Ishikawa (cell line): ENCODE measurements around the gene NEDD4L.
A peak's percentile ranks its signal among the peaks of the same experiment; 100 is the strongest.

Experiments used
- CEBPB ChIP-seq: IDR thresholded peaks from 2 replicates; pipeline ENCODE4 v1.6.1; 2012
- CREB1 ChIP-seq: IDR thresholded peaks from 2 replicates; pipeline ENCODE4 v1.6.1; 2012; ENCODE audit warnings: low read depth
- EGR1 ChIP-seq: IDR thresholded peaks from 2 replicates; pipeline ENCODE4 v1.6.1; 2012
- EP300 ChIP-seq: IDR thresholded peaks from 2 replicates; pipeline ENCODE4 v1.6.1; 2012; ENCODE audit warnings: borderline replicate concordance
- FOXM1 ChIP-seq: IDR thresholded peaks from 2 replicates; pipeline ENCODE4 v1.6.1; 2012; ENCODE audit warnings: low read depth, borderline replicate concordance
- NFIC ChIP-seq: IDR thresholded peaks from 2 replicates; pipeline ENCODE4 v1.6.1; 2012
- RAD21 ChIP-seq: IDR thresholded peaks from 2 replicates; pipeline ENCODE4 v1.6.1; 2012; ENCODE audit warnings: low read depth
- TAF1 ChIP-seq: IDR thresholded peaks from 2 replicates; pipeline ENCODE4 v1.6.1; 2012; ENCODE audit warnings: low read depth, mild to moderate bottlenecking
- TCF12 ChIP-seq: IDR thresholded peaks from 2 replicates; pipeline ENCODE4 v1.6.1; 2012; ENCODE audit warnings: low read depth
- TEAD4 ChIP-seq: IDR thresholded peaks from 2 replicates; pipeline ENCODE4 v1.6.1; 2012
- YY1 ChIP-seq: IDR thresholded peaks from 2 replicates; pipeline ENCODE4 v1.6.1; 2012; ENCODE audit warnings: low read depth
- ZBTB7A ChIP-seq: IDR thresholded peaks from 2 replicates; pipeline ENCODE4 v1.6.1; 2012; ENCODE audit warnings: low read depth
- TF ChIP-seq, protein P1 (sequence below): IDR thresholded peaks from 2 replicates; pipeline ENCODE4 v1.6.1; 2012
- TF ChIP-seq, protein P2 (sequence below): IDR thresholded peaks from 2 replicates; pipeline ENCODE4 v1.6.1; 2012
- TF ChIP-seq, protein P3 (sequence below): IDR thresholded peaks from 2 replicates; pipeline ENCODE4 v1.6.1; 2012; ENCODE audit warnings: low read depth, mild to moderate bottlenecking

Gene NEDD4L

DNA sequence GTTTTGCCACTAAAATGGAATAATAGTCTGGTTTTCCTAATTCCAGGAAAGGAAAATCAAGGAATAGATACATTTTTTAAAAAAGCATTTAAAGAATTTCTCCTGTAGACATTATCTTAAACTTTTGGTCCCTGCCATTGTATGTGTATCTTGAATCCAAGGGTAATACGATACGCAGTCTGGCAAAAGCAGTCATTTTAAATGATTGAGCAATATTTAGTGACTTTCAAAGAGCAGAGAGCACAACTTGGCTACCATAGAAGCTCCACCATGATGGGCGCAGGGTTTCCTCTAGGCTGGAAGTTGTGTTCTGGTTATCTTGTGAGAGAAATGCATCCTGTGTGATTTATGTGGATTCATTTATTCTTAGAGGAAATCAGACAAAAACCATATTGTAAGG, 92.9 kb downstream of the NEDD4L start:
- TF ChIP-seq CEBPB: peak; percentile 82
- TF ChIP-seq, protein P1, sequence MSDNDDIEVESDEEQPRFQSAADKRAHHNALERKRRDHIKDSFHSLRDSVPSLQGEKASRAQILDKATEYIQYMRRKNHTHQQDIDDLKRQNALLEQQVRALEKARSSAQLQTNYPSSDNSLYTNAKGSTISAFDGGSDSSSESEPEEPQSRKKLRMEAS: no peak

DNA sequence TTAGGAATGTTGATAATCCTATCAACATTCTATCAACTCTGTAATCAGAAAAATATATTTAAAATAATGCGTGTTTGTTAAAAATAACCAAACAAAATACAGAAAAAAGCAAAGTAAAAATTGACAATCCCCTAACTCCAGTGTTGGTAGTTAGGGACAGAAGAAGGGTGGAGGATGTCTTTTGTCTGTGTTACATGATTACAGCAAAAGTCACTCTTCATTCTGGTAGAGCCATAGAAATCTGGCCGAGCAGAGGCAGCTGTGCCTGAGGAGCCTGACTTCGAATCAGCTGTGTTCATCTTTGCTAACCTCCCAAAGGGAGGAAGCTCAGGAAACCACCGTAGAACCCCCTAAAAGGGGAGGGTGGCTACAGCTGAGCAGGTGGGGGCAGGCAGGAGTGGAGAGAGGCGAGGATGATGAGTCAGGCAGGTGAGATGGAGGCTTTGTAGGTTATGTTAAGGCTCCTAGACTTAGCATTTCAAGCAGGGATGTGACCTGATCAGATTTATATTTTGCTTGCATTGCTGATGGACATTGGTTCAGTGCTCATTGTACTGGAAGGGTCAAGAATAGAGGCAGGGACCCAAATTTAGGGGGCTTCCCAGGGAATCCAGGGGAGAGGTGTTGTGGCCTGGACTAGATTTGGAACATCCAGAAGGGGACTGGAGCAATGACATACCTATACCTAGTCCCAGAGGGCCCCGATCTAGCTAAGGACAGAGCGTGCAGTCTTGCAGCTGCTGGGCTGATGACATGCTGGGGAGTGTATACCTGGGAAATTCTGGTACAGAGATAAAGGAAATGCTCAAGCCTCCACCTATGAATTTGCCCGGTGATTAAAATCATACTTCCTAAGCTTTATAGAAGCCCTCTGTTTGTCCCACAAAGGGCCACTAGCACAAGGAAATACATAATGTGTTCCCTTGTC, 95.7 kb downstream of the NEDD4L start:
- no peak for TF ChIP-seq CREB1
- no peak for TF ChIP-seq EP300
- TF ChIP-seq, protein P1: no peak
- TF ChIP-seq NFIC: no peak
- no peak for TF ChIP-seq TAF1
- TF ChIP-seq TEAD4: no peak
- no peak for TF ChIP-seq TCF12
- TF ChIP-seq FOXM1: no peak
- TF ChIP-seq YY1: no peak
- TF ChIP-seq, protein P2, sequence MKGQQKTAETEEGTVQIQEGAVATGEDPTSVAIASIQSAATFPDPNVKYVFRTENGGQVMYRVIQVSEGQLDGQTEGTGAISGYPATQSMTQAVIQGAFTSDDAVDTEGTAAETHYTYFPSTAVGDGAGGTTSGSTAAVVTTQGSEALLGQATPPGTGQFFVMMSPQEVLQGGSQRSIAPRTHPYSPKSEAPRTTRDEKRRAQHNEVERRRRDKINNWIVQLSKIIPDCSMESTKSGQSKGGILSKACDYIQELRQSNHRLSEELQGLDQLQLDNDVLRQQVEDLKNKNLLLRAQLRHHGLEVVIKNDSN: no peak
- TF ChIP-seq, protein P3, sequence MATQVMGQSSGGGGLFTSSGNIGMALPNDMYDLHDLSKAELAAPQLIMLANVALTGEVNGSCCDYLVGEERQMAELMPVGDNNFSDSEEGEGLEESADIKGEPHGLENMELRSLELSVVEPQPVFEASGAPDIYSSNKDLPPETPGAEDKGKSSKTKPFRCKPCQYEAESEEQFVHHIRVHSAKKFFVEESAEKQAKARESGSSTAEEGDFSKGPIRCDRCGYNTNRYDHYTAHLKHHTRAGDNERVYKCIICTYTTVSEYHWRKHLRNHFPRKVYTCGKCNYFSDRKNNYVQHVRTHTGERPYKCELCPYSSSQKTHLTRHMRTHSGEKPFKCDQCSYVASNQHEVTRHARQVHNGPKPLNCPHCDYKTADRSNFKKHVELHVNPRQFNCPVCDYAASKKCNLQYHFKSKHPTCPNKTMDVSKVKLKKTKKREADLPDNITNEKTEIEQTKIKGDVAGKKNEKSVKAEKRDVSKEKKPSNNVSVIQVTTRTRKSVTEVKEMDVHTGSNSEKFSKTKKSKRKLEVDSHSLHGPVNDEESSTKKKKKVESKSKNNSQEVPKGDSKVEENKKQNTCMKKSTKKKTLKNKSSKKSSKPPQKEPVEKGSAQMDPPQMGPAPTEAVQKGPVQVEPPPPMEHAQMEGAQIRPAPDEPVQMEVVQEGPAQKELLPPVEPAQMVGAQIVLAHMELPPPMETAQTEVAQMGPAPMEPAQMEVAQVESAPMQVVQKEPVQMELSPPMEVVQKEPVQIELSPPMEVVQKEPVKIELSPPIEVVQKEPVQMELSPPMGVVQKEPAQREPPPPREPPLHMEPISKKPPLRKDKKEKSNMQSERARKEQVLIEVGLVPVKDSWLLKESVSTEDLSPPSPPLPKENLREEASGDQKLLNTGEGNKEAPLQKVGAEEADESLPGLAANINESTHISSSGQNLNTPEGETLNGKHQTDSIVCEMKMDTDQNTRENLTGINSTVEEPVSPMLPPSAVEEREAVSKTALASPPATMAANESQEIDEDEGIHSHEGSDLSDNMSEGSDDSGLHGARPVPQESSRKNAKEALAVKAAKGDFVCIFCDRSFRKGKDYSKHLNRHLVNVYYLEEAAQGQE: no peak
- no peak for TF ChIP-seq EGR1
- TF ChIP-seq CEBPB: no peak
- no peak for TF ChIP-seq ZBTB7A
- TF ChIP-seq RAD21: no peak

DNA sequence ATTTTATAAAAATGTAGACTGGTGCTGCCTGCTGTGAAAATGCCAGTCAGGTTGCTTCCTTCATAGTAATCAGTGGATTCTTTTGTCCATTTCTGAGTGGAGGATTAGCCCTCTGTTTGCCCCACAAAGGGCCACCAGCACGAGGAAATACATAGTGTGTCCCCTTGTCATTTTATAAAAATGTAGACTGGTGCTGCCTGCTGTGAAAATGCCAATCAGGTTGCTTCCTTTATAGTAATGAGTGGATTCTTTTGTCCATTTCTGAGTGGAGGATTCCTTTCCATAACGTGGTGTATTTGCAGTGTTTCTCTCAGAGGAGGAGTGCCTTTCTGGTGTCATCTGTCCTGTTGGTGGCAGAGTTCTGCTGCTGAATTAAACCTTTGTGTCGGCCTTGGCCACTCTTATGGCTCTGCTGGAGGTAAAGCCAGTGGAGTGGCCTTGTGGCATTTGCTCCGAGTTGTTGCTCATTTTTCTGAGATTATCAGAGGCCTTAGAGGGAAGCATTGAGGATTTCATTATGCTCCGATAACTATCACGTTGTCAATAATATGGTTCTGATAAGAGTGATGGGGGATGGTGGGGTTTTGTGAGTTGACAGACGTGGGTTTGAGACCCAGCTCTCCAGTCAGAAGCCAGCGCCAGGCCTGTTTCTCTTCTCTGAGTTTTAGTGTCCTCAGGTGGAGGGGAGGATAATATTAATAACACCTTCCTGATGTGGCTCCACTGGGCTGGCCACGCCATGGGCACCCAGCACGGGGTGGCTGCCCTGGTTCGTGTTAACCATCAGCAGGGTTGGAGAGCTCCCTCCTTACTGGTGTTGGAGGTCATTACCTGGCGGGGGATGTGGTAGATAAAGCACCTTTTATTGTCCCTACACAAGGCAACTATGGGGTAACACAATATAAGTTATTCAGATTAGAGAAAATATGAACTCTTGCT, 96.6 kb downstream of the NEDD4L start:
- TF ChIP-seq RAD21 (peak; percentile 7; the same call in 1 of the 2 replicates), EP300 (no peak)

DNA sequence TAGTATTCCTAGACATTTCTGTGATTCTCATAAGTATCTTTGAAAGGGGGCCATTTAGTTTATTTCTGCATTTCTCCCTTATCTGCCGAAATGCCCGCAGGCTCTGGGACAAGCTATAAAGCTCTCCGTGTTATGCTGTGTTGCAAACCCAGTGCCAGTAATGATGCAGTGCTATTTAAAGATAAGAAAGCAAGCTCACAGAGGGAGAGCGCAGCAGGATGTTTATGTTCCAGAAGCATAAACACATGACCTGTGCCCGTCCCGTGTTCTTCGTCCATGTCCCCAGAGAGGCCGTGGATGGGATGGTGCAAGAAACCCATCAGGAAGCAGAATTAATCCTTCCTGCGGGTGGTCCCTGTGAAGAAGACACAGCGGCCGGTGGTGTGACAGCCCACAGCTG, 99.4 kb downstream of the NEDD4L start:
- TF ChIP-seq YY1: no peak
- no peak for TF ChIP-seq EGR1
- TF ChIP-seq, protein P3: no peak
- no peak for TF ChIP-seq TCF12
- TF ChIP-seq, protein P2: no peak
- TF ChIP-seq RAD21: no peak
- TF ChIP-seq FOXM1: no peak
- TF ChIP-seq TEAD4: no peak
- no peak for TF ChIP-seq EP300
- no peak for TF ChIP-seq ZBTB7A
- no peak for TF ChIP-seq CEBPB

DNA sequence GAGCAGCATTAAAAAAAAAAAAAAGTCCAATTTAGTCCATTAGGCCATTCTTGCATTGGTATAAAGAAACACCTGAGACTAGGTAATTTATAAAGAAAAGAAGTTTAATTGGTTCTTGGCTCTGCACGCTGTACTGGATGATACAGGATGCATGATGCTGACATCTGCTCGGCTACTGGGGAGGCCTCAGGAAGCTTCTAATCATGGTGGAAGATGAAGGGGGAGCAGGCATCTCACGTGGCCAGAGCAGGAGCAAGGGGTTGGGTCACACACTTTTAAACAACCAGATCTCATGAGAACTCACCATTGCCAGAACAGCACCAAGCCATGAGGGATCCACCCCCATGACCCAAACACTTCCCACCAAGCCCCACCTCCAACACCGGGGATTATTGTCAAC, 100.1 kb downstream of the NEDD4L start:
- TF ChIP-seq, protein P3: no peak
- TF ChIP-seq NFIC (no peak), CREB1 (no peak), FOXM1 (no peak), TCF12 (no peak), RAD21 (no peak), TEAD4 (no peak), TAF1 (no peak), YY1 (no peak), EGR1 (no peak)
- TF ChIP-seq, protein P2: no peak
